CD8-positive, alpha-beta memory T cell (primary cell): ENCODE measurements around the gene SHC2. TPM values are rescaled to one million over a fixed set of nuclear protein-coding genes. Genes with fewer than 3 reads are reported as not detected.
"Not testable (repeated sequence)": the region's sequence is repeated elsewhere in the genome, so short reads cannot be mapped to it uniquely, and the experiment has no call there.

Experiments used
- CTCF ChIA-PET: fragments of 350-600 bp; sonication (Branson Sonifier 250); formaldehyde crosslinking; loops from one replicate; lab custom pipeline; 2021; ENCODE audit warnings: antibody characterized with exemption; lab: Charles Lee
- POLR2A ChIA-PET: fragments of 350-600 bp; sonication (Branson Sonifier 250); formaldehyde crosslinking; loops from one replicate; lab custom pipeline; 2021; ENCODE audit warnings: antibody characterized with exemption; lab: Charles Lee
- DNase-seq, 5 donors: peaks; one replicate each; pipeline versions ENCODE4 v3.0.0 to v3.0.0-alpha.2; 2020 to 2022; ENCODE audit warnings: mixed read lengths in 1 of 5
- H3K27ac ChIP-seq: one replicate; pipeline ENCODE4 v1.7.0; 2013; ENCODE audit warnings: low read depth, mild to moderate bottlenecking, low read length, moderate library complexity
- H3K27me3 ChIP-seq: 2 replicates; pipeline ENCODE4 v1.7.0; 2013; ENCODE audit warnings: low read length, mild to moderate bottlenecking; ENCODE audit not compliant: insufficient read depth, poor library complexity, severe bottlenecking
- H3K36me3 ChIP-seq: 2 replicates; pipeline ENCODE4 v1.7.0; 2013; ENCODE audit warnings: mild to moderate bottlenecking, low read length, moderate library complexity; ENCODE audit not compliant: insufficient read depth
- H3K4me1 ChIP-seq: 2 replicates; pipeline ENCODE4 v1.7.0; 2013; ENCODE audit warnings: mild to moderate bottlenecking, low read length, moderate library complexity; ENCODE audit not compliant: insufficient read depth
- H3K4me3 ChIP-seq: 2 replicates; pipeline ENCODE4 v1.7.0; 2013; ENCODE audit warnings: mild to moderate bottlenecking, low read length
- H3K9me3 ChIP-seq: 2 replicates; pipeline ENCODE4 v1.7.0; 2013; ENCODE audit warnings: mild to moderate bottlenecking, low read length
- H3K27ac Mint-ChIP-seq, 8 donors: one replicate each; pipeline ENCODE4 v1.8.0; 2020 to 2021; ENCODE audit warnings: mixed read lengths in 8 of 8, mild to moderate bottlenecking in 6 of 8, inconsistent platforms in 3 of 8, moderate library complexity in 3 of 8
- H3K27me3 Mint-ChIP-seq, 2 donors: one replicate each; pipeline ENCODE4 v1.8.0; 2020 to 2021; ENCODE audit warnings: mixed read lengths in 2 of 2, mild to moderate bottlenecking in 1 of 2, moderate library complexity in 1 of 2
- H3K36me3 Mint-ChIP-seq, 3 donors: one replicate each; pipeline ENCODE4 v1.8.0; 2020 to 2021; ENCODE audit warnings: mixed read lengths in 3 of 3, inconsistent platforms in 1 of 3, mild to moderate bottlenecking in 1 of 3
- H3K4me1 Mint-ChIP-seq, 3 donors: one replicate each; pipeline ENCODE4 v1.8.0; 2020 to 2021; ENCODE audit warnings: mixed read lengths in 3 of 3, inconsistent platforms in 1 of 3, mild to moderate bottlenecking in 1 of 3
- H3K4me3 Mint-ChIP-seq, 7 donors: one replicate each; pipeline ENCODE4 v1.8.0; 2020 to 2021; ENCODE audit warnings: mixed read lengths in 7 of 7, mild to moderate bottlenecking in 6 of 7, moderate library complexity in 4 of 7, inconsistent platforms in 2 of 7
- H3K9me3 Mint-ChIP-seq, 5 donors: one replicate each; pipeline ENCODE4 v1.8.0; 2020 to 2022; ENCODE audit warnings: mixed read lengths in 5 of 5, mild to moderate bottlenecking in 3 of 5, moderate library complexity in 2 of 5, inconsistent platforms in 1 of 5
- polyA plus RNA-seq: library from polyadenylated mRNA; unstranded; fragments of 300-500 nt; fragmentation: Illumina TruSeq; gene quantifications from one replicate; pipeline ENCODE4 v1.2.3, GENCODE V29; 2021
- total RNA-seq, 2 experiments: library from RNA; stranded (reverse); gene quantifications; one replicate each; pipeline ENCODE4 v1.2.3, GENCODE V29; 2021

The SHC2 gene
- total and polyA plus RNA-seq, 3 experiments from 2014 or later: 0.11 to 0.13 TPM; not detected in 1

GRCh38 chr19:435056-435706 lies 25.7 kb downstream of the SHC2 start:
- CTCF ChIA-PET: no interaction called here
- H3K4me1 Mint-ChIP-seq: no peaks in the 10 kb centered on the region
- H3K36me3 Mint-ChIP-seq: no peaks in the 10 kb centered on the region

GRCh38 chr19:434152-434960 lies 26.5 kb downstream of the SHC2 start:
- no peaks in the 10 kb centered on the region for H3K9me3 ChIP-seq
- Mint-ChIP-seq H3K9me3 (peaks cover 0 to 3% (median 0%) of the 10 kb centered on the region in 5 donors), H3K4me1 (no peaks in the 10 kb centered on the region), H3K27ac (no peak overlapping the region), H3K4me3 (no peak overlapping the region), H3K36me3 (no peaks in the 10 kb centered on the region), H3K27me3 (peaks cover 0 to 15% of the 10 kb centered on the region in 2 donors)
- no peak overlapping the region for H3K4me3 ChIP-seq
- H3K4me1 ChIP-seq: no peaks in the 10 kb centered on the region
- H3K27ac ChIP-seq: no peak overlapping the region
- no peaks in the 10 kb centered on the region for H3K36me3 ChIP-seq
- CTCF ChIA-PET: no interaction called here
- DNase-seq: no peak
- POLR2A ChIA-PET: no interaction called here
- H3K27me3 ChIP-seq: no peaks in the 10 kb centered on the region

More at GRCh38 chr19:435056-435706, 25.7 kb downstream of the SHC2 start:
- Mint-ChIP-seq H3K27ac (no peak overlapping the region), H3K9me3 (peaks cover 0 to 3% (median 0%) of the 10 kb centered on the region in 5 donors), H3K4me3 (no peak overlapping the region), H3K27me3 (peaks cover 1 to 18% of the 10 kb centered on the region in 2 donors)
- H3K4me1 ChIP-seq: no peaks in the 10 kb centered on the region
- no peaks in the 10 kb centered on the region for H3K9me3 ChIP-seq
- POLR2A ChIA-PET: no interaction called here
- no peak overlapping the region for H3K4me3 ChIP-seq
- H3K27ac ChIP-seq: no peak overlapping the region
- no peak for DNase-seq
- H3K27me3 ChIP-seq: no peaks in the 10 kb centered on the region
- no peaks in the 10 kb centered on the region for H3K36me3 ChIP-seq

GRCh38 chr19:430701-431100 lies 30.1 kb downstream of the SHC2 start:
- Histone ChIP-seq H3K36me3 (no peaks in the 10 kb centered on the region), H3K27ac (no peak overlapping the region), H3K9me3 (no peaks in the 10 kb centered on the region), H3K4me3 (no peak overlapping the region), H3K4me1 (no peaks in the 10 kb centered on the region), H3K27me3 (no peaks in the 10 kb centered on the region)
- CTCF ChIA-PET: no interaction called here
- no peak overlapping the region for H3K27ac Mint-ChIP-seq
- POLR2A ChIA-PET: no interaction called here
- no peak for DNase-seq
- no peaks in the 10 kb centered on the region for H3K36me3 Mint-ChIP-seq
- H3K9me3 Mint-ChIP-seq: peaks cover 0 to 3% (median 0%) of the 10 kb centered on the region in 5 donors
- H3K4me3 Mint-ChIP-seq: no peak overlapping the region
- no peaks in the 10 kb centered on the region for H3K4me1 Mint-ChIP-seq
- peaks cover 0 to 3% of the 10 kb centered on the region in 2 donors for H3K27me3 Mint-ChIP-seq

- H3K4me3 Mint-ChIP-seq: no peak overlapping the region
- H3K4me1 Mint-ChIP-seq: no peaks in the 10 kb centered on the region
- CTCF ChIA-PET: no interaction called here
- no peaks in the 10 kb centered on the region for H3K36me3 ChIP-seq
- peaks cover 0 to 3% (median 0%) of the 10 kb centered on the region in 5 donors for H3K9me3 Mint-ChIP-seq
- H3K27ac ChIP-seq: no peak overlapping the region
- H3K27me3 ChIP-seq: no peaks in the 10 kb centered on the region
- no peak overlapping the region for H3K27ac Mint-ChIP-seq
- POLR2A ChIA-PET: no interaction called here
- no peak overlapping the region for H3K4me3 ChIP-seq
- H3K36me3 Mint-ChIP-seq: no peaks in the 10 kb centered on the region
- H3K9me3 ChIP-seq: no peaks in the 10 kb centered on the region
- DNase-seq: no peak
- no peaks in the 10 kb centered on the region for H3K27me3 Mint-ChIP-seq
- H3K4me1 ChIP-seq: no peaks in the 10 kb centered on the region
Observed at GRCh38 chr19:428149-428548, 32.7 kb downstream of the SHC2 start.

- POLR2A ChIA-PET, H3K27me3 ChIP-seq, H3K27me3 Mint-ChIP-seq, H3K9me3 ChIP-seq, H3K27ac ChIP-seq, CTCF ChIA-PET, H3K36me3 ChIP-seq, H3K4me1 ChIP-seq, H3K4me3 Mint-ChIP-seq, DNase-seq, H3K4me1 Mint-ChIP-seq, H3K36me3 Mint-ChIP-seq, H3K9me3 Mint-ChIP-seq, H3K4me3 ChIP-seq, H3K27ac Mint-ChIP-seq: not testable (repeated sequence)
Observed at GRCh38 chr19:427675-428074, 33.2 kb downstream of the SHC2 start.

- Histone ChIP-seq H3K4me3 (no peak overlapping the region), H3K36me3 (no peaks in the 10 kb centered on the region), H3K27ac (no peak overlapping the region), H3K9me3 (no peaks in the 10 kb centered on the region), H3K4me1 (no peaks in the 10 kb centered on the region), H3K27me3 (no peaks in the 10 kb centered on the region)
- Mint-ChIP-seq H3K27me3 (no peaks in the 10 kb centered on the region), H3K27ac (no peak overlapping the region), H3K36me3 (no peaks in the 10 kb centered on the region), H3K9me3 (peaks cover 0 to 3% (median 0%) of the 10 kb centered on the region in 5 donors), H3K4me3 (no peak overlapping the region), H3K4me1 (no peaks in the 10 kb centered on the region)
- ChIA-PET POLR2A (interaction anchor here (0.6 kb wide), 1 partner anchor 17 kb away, joined by 4 read pairs; no protein-coding TSS in a partner anchor), CTCF (no interaction called here)
- no peak for DNase-seq
Observed at GRCh38 chr19:426725-427445, 33.9 kb downstream of the SHC2 start.

GRCh38 chr19:425056-425455 lies 35.8 kb downstream of the SHC2 start:
- H3K36me3 Mint-ChIP-seq: no peaks in the 10 kb centered on the region
- H3K27ac Mint-ChIP-seq: no peak overlapping the region
- no peaks in the 10 kb centered on the region for H3K4me1 ChIP-seq
- H3K9me3 ChIP-seq: no peaks in the 10 kb centered on the region
- H3K4me3 ChIP-seq: no peak overlapping the region
- no peak for DNase-seq
- no peak overlapping the region for H3K4me3 Mint-ChIP-seq
- POLR2A ChIA-PET: no interaction called here
- H3K4me1 Mint-ChIP-seq: no peaks in the 10 kb centered on the region
- no peaks in the 10 kb centered on the region for H3K27me3 ChIP-seq
- peaks cover 0 to 4% of the 10 kb centered on the region in 2 donors for H3K27me3 Mint-ChIP-seq
- CTCF ChIA-PET: no interaction called here
- no peaks in the 10 kb centered on the region for H3K9me3 Mint-ChIP-seq
- no peaks in the 10 kb centered on the region for H3K36me3 ChIP-seq
- H3K27ac ChIP-seq: no peak overlapping the region

- Histone ChIP-seq H3K4me3 (no peak overlapping the region), H3K27me3 (no peaks in the 10 kb centered on the region), H3K36me3 (no peaks in the 10 kb centered on the region), H3K4me1 (no peaks in the 10 kb centered on the region), H3K27ac (no peak overlapping the region), H3K9me3 (no peaks in the 10 kb centered on the region)
- ChIA-PET POLR2A (no interaction called here), CTCF (no interaction called here)
- peaks cover 0 to 4% of the 10 kb centered on the region in 2 donors for H3K27me3 Mint-ChIP-seq
- H3K4me1 Mint-ChIP-seq: no peaks in the 10 kb centered on the region
- no peak overlapping the region for H3K4me3 Mint-ChIP-seq
- no peaks in the 10 kb centered on the region for H3K36me3 Mint-ChIP-seq
- no peak overlapping the region for H3K27ac Mint-ChIP-seq
- no peak for DNase-seq
- no peaks in the 10 kb centered on the region for H3K9me3 Mint-ChIP-seq
Observed at GRCh38 chr19:424546-424945, 36.3 kb downstream of the SHC2 start.
